Kidney (tissue), 14 donors: Measurements from ENCODE around the gene SLC35E2B. TPM values are rescaled to one million over a fixed set of nuclear protein-coding genes. Genes with fewer than 3 reads are reported as not detected.

Source experiments
- DNase-seq, 5 donors: peaks; one replicate each; pipeline ENCODE4 v3.0.0-alpha.2; 2013 to 2020
- FAIRE-seq: peaks from 2 replicates; lab custom pipeline; 2012; peaks lifted over from hg19 to GRCh38; lab: Jason Lieb, UNC
- H3K27ac ChIP-seq, 2 donors: one replicate each; pipeline ENCODE4 v1.7.0; 2013; ENCODE audit warnings: low read depth in 2 of 2, low read length in 2 of 2, inconsistent platforms in 1 of 2
- H3K27me3 ChIP-seq: one replicate; pipeline ENCODE4 v1.7.1; 2013; ENCODE audit warnings: low read length, inconsistent platforms; ENCODE audit not compliant: control insufficient read depth, insufficient read depth
- H3K36me3 ChIP-seq, 3 donors: one replicate each; pipeline versions ENCODE4 v1.7.0 to v1.7.1; 2013; ENCODE audit warnings: low read length in 3 of 3, control low read depth in 1 of 3, inconsistent platforms in 1 of 3; ENCODE audit not compliant: insufficient read depth in 3 of 3, control insufficient read depth in 2 of 3
- H3K4me1 ChIP-seq, 3 donors: one replicate each; pipeline versions ENCODE4 v1.7.0 to v1.7.1; 2013; ENCODE audit warnings: low read length in 3 of 3, inconsistent platforms in 1 of 3, low read depth in 1 of 3; ENCODE audit not compliant: control insufficient read depth in 2 of 3, insufficient read depth in 2 of 3
- H3K4me3 ChIP-seq, 3 donors: one replicate each; pipeline versions ENCODE4 v1.7.0 to v1.8.1; 2013; ENCODE audit warnings: low read length in 3 of 3, control low read depth in 1 of 3, inconsistent platforms in 1 of 3
- H3K9ac ChIP-seq, 3 donors: one replicate each; pipeline versions ENCODE4 v1.7.0 to v1.7.1; 2013; ENCODE audit warnings: low read length in 3 of 3, control low read depth in 1 of 3, inconsistent platforms in 1 of 3
- H3K9me3 ChIP-seq, 3 donors: one replicate each; pipeline versions ENCODE4 v1.7.0 to v1.7.1; 2013; ENCODE audit warnings: low read length in 3 of 3, control low read depth in 1 of 3, inconsistent platforms in 1 of 3; ENCODE audit not compliant: control insufficient read depth in 2 of 3, insufficient read depth in 1 of 3
- intact Hi-C: fragments of 100-400 bp; cut with DNase I; formaldehyde crosslinking; loops from one replicate; pipeline ENCODE4 v1.11.1; 2022
- polyA plus RNA-seq: library from polyadenylated mRNA; stranded (reverse); fragments of 350-450 nt; fragmentation: Illumina TruSeq; extraction: RNeasy Lipid Tissue Mini Kit (QIAGEN cat#74804); gene quantifications from one replicate; pipeline ENCODE4 v1.2.3, GENCODE V29; 2014; ENCODE audit warnings: low read depth, low replicate concordance; ENCODE audit not compliant: insufficient read depth
- total RNA-seq: library from RNA; stranded (reverse); fragmentation: NEBNext Ultra II Directional; extraction: Animal tissue kit (Norgen Biotek cat#: 25700); gene quantifications from one replicate; pipeline ENCODE4 v1.2.1, GENCODE V29; 2021
- TF ChIP-seq, protein P1 (sequence below): IDR thresholded peaks from 3 replicates; pipeline ENCODE4 v1.5.1; 2012; ENCODE audit warnings: mild to moderate bottlenecking, moderate library complexity, borderline replicate concordance; ENCODE audit not compliant: insufficient read depth; ENCODE audit errors: extremely low read depth
- donor health status: control.
- donor health status: control.
- donor health status: control.
- donor health status: control.
- donor health status: control.
- donor health status: DM: yes; HTN: yes; CAD: no.
- donor health status: Normal renal cell carcinoma (clear cell type).

SLC35E2B gene
- total and polyA plus RNA-seq, 2 donors from 2014 or later = 11.3 to 50.2 TPM

DNA sequence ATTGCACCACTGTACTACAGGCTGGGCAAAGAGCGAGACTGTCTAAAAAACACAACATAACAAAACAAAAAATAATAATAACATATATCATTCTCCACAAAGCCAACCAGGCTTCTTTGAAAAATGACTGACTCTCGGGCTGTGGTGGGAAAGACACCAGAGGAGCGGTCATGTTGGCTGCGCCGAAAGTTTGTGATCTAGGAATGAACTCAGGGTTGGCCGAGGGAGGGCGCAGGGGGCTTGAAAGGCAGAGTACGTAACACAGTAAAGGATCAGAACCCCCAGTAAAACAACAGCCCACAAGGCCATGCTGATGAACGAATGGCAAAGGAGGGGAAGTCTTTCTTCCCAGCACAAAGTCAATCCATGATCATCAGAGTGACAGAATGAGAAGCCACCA is 4.7 kb downstream of the SLC35E2B start:
- intact Hi-C loops = no loop called here
- Histone ChIP-seq H3K9me3 (no peaks in the 10 kb centered on the region), H3K9ac (no peak overlapping the region), H3K4me1 (peaks cover 0 to 2% (median 0%) of the 10 kb centered on the region in 3 donors), H3K27me3 (no peaks in the 10 kb centered on the region), H3K36me3 (no peaks in the 10 kb centered on the region), H3K27ac (no peak overlapping the region), H3K4me3 (no peak overlapping the region)
- TF ChIP-seq, protein P1, sequence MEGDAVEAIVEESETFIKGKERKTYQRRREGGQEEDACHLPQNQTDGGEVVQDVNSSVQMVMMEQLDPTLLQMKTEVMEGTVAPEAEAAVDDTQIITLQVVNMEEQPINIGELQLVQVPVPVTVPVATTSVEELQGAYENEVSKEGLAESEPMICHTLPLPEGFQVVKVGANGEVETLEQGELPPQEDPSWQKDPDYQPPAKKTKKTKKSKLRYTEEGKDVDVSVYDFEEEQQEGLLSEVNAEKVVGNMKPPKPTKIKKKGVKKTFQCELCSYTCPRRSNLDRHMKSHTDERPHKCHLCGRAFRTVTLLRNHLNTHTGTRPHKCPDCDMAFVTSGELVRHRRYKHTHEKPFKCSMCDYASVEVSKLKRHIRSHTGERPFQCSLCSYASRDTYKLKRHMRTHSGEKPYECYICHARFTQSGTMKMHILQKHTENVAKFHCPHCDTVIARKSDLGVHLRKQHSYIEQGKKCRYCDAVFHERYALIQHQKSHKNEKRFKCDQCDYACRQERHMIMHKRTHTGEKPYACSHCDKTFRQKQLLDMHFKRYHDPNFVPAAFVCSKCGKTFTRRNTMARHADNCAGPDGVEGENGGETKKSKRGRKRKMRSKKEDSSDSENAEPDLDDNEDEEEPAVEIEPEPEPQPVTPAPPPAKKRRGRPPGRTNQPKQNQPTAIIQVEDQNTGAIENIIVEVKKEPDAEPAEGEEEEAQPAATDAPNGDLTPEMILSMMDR = no peak
- FAIRE-seq (no peak), DNase-seq (peak in 1 of 5 donors; percentile 36)

DNA sequence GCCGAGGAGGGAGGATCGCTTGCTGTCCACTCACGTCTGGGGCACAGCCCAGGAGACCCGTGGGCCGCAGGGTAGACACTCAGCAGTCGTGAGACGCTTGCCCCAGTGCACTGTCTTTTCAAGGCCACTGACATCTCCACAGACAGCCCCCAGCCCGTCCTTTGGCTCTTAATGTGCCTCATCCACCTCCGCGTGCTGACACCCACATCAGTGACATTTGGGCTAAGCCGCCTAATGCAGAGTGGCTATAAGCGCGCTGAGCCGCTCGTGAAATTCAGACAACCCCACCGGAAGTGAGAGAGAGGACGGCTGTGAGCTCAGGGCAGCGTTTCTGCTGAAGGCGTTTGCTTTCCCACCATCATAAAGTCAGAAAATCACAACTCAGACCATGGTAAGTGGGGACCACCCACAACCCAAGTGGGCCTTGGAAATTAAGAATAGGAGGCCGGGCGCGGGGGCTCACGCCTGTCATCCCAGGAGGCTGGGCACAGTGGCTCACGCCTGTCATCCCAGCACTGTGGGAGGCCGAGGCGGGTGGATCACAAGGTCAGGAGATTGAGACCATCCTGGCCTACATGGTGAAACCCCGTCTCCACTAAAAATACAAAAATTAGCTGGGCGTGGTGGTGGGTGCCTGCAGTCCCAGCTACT is 8.4 kb downstream of the SLC35E2B start:
- Histone ChIP-seq H3K27ac (no peak overlapping the region), H3K9me3 (no peaks in the 10 kb centered on the region), H3K9ac (no peak overlapping the region), H3K4me3 (no peak overlapping the region), H3K27me3 (no peaks in the 10 kb centered on the region), H3K36me3 (no peaks in the 10 kb centered on the region), H3K4me1 (peaks cover 0 to 4% (median 0%) of the 10 kb centered on the region in 3 donors)
- FAIRE-seq (no peak), DNase-seq (peak in 1 of 5 donors; percentile 30)
- intact Hi-C loops = no loop called here
- TF ChIP-seq, protein P1 = no peak

DNA sequence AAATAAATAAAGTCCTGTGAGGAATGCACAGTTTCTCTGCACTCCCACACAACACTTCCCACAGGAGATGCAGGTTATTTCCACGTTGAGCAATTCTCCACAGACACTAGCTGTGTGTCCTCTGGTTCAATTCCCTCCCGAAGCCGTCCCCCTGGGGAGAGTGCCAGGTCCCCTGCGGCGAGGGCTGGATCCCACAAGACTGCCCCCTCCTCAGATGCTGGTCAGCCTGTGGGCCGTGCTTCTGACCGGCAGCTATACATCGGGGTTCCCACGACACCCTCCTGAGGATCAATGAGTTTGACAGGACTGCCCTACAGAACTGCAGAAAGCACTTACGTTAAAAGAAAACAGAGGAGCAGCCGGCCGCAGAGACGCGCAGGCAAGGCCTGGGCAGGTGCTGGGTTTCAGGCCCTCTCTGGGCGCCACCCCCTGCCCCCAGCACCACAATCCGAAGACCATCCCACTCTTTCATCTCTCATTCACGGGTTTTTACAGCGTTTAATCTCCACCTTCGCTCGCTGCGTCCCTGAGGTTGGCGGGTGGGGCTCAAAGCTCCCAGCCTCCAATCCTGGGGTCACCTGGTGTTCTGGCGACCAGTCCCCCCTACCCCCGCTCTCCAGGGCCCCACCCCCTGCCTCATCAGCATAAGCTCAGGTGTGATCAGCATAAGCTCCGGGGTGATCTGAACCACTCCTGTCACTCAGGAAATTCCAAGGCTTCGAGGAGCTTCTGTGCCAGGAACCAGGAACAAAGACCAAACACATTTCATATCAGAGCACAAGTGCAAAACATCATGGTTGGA is 9.3 kb downstream of the SLC35E2B start:
- no peaks in the 10 kb centered on the region for H3K27me3 ChIP-seq
- no peak overlapping the region for H3K9ac ChIP-seq
- intact Hi-C loops = no loop called here
- TF ChIP-seq, protein P1 = no peak
- peaks cover 0 to 12% (median 0%) of the 10 kb centered on the region in 3 donors for H3K4me1 ChIP-seq
- H3K4me3 ChIP-seq = no peak overlapping the region
- H3K9me3 ChIP-seq = no peaks in the 10 kb centered on the region
- FAIRE-seq = no peak
- peak in 1 of 5 donors; percentile 33 for DNase-seq
- no peak overlapping the region for H3K27ac ChIP-seq
- H3K36me3 ChIP-seq = no peaks in the 10 kb centered on the region
